Mesenteric fat pad (tissue), 1 donor: ENCODE data around the gene GSTM1. TPM values are rescaled to one million over a fixed set of nuclear protein-coding genes. Genes with fewer than 3 reads are reported as not detected.
"Not testable (repeated sequence)": the region's sequence is repeated elsewhere in the genome, so short reads cannot be mapped to it uniquely, and the experiment has no call there.

Experiments used
- DNase-seq: peaks from one replicate; pipeline ENCODE4 v3.0.0-alpha.2; 2020; ENCODE audit warnings: low spot score
- total RNA-seq: library from RNA; stranded (reverse); fragmentation: NEBNext Ultra II Directional; extraction: Animal tissue kit (Norgen Biotek cat#: 25700); gene quantifications from one replicate; pipeline ENCODE4 v1.2.1, GENCODE V29; 2021
- donor health status: DM: yes; HTN: yes; CAD: no.

Gene GSTM1
- total RNA-seq, 1 donor from 2014 or later, result not detected

- no peak for DNase-seq
These were observed 9.4 kb downstream of the GSTM1 start for GRCh38 chr1:109697066-109697465.

DNA sequence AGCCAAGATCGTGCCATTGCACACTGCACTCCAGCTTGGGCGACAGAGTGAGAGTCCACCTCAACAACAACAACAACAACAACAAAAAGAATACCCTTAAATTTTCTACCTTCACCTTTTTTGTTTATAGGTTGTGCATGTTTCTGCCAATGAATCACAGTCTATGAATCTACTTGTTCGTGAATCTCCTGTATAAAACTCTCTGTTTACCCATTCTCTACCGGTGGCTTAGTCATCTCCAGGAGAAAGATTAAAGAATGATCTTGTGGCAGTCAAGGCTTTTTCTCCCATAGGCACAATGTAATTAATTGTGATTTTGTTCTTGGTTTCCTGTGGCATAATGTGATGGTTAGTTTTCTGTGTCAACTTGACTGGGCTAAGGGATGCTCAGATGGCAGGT is 10.2 kb downstream of the GSTM1 start:
- DNase-seq, result not testable (repeated sequence)

DNA sequence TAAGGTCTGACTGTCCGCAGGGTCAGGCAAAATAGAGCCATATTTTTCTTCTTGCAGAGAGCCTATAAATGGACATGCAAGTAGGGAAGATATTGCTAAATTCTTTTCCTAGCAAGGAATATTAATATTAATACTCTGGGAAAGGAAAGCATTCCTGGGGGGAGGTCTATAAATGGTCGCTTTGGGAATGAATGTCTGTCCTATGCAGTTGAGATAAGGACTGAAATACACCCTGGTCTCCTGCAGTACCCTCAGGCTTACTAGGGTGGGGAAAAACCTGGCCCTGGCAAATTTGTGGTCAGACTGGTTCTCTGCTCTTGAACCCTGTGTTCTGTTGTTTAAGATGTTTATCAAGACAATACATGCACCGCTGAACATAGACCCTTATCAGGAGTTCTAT is 15.3 kb downstream of the GSTM1 start:
- DNase-seq, result not testable (repeated sequence)

- DNase-seq, result no peak
These were observed 16.6 kb downstream of the GSTM1 start for GRCh38 chr1:109704173-109704572.

DNA sequence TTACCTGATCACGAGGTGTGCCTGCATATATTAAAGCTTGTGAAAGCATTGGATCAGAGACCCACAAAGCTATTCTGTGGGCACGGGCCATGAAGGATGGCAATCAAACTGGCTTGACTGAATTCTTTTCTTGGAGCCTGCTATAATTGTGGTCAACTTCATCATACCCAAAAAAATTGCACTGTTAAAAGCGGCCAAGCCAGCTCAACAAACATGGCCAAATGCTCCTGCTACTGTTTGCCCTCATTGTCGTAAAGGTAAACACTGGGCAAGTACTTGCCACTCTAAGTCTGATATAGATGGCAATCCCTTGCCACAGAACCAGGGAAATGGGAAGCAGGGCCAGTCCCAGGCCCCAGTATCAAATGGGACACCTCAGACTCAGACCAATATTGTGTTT is 17.8 kb downstream of the GSTM1 start:
- DNase-seq, result no peak

- not testable (repeated sequence) for DNase-seq
These were observed 21.3 kb downstream of the GSTM1 start for GRCh38 chr1:109708949-109709348.

DNA sequence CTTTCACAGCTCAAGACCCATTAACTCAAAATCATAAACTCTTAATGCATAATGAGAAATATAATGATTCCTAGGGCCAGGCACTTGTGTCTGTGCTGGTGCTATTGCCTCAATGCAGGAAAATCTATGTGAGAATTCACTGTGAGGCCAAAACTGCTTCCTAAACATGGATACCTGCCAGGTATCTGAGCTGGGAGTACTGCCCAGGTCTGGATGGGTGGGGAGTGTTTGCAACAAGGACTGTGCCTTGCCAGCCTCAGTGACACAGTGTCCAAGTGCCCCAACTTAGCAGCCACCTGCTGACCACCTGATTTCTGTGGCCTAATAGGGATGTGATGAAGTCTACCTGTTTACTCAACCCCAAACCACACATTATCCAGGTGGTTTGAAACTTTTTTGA is 22.2 kb downstream of the GSTM1 start:
- DNase-seq, result not testable (repeated sequence)

- DNase-seq, result not testable (repeated sequence)
These were observed 24.1 kb downstream of the GSTM1 start, which contains the start of gene GSTM5 for GRCh38 chr1:109711593-109712320. TSS of gene GSTM5 (plus strand) at chr1:109712251. CDS start at chr1:109712313, 62 bp downstream.

DNA sequence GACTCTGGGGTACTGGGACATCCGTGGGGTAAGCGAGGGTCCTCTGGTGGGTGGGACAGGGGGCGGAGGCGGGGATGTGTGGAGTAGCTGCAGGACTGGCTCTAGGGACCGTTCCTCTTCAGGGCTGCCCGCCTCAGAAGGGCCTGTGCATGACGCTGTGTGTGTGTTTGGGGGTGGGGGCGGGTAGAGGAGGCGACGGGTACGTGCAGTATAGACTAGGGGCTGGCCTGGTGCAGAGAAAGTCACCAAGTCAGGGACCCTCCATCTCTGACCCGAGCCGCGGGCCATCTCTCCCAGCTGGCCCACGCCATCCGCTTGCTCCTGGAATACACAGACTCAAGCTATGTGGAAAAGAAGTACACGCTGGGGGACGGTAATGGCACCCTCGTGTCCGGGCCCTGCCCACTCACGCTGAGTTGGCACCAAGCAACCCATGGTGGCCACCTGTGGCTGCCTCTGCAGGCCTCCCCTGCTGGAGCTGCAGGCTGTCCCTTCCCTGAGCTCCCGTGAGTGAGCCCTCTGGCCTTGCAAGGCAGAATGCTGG is 24.8 kb downstream of the GSTM1 start:
- DNase-seq, result peak; percentile 75

DNA sequence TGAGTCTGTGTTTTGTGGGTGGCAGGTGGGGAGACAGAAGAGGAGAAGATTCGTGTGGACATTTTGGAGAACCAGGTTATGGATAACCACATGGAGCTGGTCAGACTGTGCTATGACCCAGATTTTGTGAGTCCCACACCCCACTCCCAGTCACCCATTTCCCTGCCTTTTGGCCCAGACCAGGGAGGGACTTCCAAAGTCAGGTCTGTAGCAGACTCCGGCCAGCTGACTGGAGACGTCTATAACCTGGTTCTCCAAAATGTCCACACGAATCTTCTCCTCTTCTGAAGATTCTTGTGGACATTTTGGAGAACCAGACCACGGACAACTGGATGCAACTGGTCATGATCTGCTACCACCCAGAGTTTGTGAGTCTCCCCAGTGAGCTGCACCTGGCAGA is 26.0 kb downstream of the GSTM1 start:
- DNase-seq, result no peak

DNA sequence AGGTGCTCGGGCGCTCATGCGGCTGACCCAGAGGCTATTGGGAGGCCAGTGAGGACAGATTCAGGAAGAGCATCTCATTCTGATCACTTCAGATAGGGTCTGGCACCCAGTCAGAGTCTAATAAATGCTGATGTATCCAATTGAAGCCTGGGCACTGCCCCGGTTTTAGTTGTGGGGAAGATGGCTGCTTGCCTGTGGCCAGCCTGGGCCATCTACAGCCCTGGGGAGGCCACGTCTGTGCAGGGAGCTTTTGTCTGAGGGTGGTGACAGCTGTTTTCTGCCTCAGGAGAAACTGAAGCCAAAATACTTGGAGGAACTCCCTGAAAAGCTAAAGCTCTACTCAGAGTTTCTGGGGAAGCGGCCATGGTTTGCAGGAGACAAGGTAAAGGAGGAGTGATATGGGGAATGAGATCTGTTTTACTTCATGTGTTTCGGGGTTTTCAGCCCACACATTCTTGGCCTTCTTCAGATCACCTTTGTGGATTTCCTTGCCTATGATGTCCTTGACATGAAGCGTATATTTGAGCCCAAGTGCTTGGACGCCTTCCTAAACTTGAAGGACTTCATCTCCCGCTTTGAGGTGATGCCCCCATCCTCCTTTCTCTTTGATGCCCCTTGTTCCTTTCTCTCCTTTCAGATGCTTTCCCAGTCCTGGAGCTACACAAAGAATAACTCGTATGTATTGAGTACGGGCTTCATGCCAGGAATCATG is 27.2 kb downstream of the GSTM1 start:
- DNase-seq, result no peak

DNA sequence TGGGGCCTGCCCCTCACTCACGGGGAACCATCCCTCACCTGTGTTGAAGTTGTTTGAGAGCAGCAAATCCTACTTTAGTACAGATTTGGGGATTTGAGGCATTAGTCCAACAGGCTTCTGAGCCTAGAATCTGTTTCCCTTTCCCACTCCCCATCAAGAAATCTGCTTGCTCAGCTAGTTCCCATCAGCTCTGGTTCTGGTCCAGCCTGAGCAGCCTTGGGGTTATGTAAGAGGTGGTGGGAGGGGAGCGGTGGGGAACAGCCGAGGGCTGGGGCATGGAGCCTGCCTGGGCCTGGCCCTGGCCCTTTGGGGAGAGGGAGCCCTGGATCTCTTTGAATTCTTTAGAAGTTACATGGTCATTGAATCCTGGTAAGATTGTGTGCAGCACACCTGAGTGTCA is 28.5 kb downstream of the GSTM1 start:
- DNase-seq, result no peak

GRCh38 chr1:109716570-109717090 is 29.0 kb downstream of the GSTM1 start:
- no peak for DNase-seq

DNA sequence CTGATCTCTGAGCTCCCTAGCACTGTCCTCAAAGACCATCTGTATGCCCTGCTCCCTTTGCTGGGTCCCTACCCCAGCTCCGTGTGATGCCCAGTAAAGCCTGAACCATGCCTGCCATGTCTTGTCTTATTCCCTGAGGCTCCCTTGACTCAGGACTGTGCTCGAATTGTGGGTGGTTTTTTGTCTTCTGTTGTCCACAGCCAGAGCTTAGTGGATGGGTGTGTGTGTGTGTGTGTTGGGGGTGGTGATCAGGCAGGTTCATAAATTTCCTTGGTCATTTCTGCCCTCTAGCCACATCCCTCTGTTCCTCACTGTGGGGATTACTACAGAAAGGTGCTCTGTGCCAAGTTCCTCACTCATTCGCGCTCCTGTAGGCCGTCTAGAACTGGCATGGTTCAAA is 30.1 kb downstream of the GSTM1 start:
- no peak for DNase-seq

- no peak for DNase-seq
These were observed 30.9 kb downstream of the GSTM1 start for GRCh38 chr1:109718495-109718894.

GRCh38 chr1:109719337-109719837 is 31.8 kb downstream of the GSTM1 start:
- no peak for DNase-seq

- DNase-seq, result no peak
These were observed 33.4 kb downstream of the GSTM1 start for GRCh38 chr1:109721042-109721441.

DNA sequence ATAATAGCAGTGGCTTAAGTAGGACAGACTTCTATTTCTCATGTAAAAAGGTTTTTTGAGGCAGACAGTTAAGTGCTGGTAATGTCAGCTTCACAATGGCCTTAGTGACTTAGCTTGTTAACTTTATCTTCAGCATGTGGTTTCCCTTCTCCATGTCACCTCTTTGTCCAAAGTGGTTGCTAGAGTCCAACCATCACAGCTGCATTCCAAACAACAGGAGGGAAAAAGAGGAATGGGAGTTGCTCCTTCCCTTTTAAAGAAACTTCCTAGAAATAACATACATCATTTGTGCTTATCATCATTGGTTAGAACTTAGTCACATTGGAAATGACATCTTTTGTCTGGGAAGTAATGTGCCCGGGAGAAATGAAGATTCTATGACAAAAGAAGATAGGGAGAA is 34.4 kb downstream of the GSTM1 start:
- no peak for DNase-seq

DNA sequence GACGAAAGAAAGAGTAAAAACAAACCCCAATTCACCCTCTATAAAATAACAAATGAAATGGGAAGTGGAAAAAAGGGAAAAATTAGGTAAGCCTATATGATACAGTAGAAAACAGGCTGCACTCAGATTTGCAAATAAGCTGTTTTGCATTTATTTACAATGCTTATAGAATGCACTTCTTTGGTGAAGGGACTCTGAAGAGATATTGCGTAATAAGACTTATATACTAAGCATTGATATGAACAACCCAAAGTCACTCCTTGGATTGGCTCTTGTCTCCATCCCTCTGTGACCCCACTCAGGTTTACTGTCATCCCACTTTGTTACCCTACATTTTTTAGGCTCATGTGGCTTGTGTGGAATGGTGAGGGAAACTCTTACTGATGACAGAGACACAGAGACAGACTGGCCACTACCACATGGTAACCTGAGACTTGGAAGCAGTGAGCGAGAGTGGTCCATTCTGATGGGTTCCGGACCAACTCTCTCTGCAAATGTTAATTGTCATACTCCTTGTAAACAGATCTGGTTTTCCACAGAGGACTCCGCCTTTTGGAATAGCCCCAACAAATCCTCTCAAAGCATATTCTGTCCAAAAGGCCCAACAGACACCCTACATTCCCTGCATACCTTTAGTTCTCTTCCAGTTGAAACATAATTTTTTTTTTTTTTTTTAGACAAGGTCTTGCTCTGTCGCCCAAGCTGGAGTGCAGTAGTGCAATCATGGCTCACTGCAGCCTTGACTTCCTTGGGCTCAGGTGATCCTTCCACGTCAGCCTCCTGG is 35.5 kb downstream of the GSTM1 start:
- no peak for DNase-seq

- DNase-seq, result no peak
These were observed 37.3 kb downstream of the GSTM1 start for GRCh38 chr1:109724933-109725332.

- no peak for DNase-seq
These were observed 37.9 kb downstream of the GSTM1 start for GRCh38 chr1:109725510-109725909.
